ENCODE measurements around the gene OR6C76. TPM values are rescaled to one million over a fixed set of nuclear protein-coding genes. Genes with fewer than 3 reads are reported as not detected.
"Not testable (repeated sequence)": the region's sequence is repeated elsewhere in the genome, so short reads cannot be mapped to it uniquely, and the experiment has no call there.

OR6C76 gene
- not detected for polyA plus RNA-seq

GRCh38 chr12:55425954-55426353, at the start of gene OR6C76:
Gene OR6C76 (plus strand): TSS chr12:55426254. CDS start chr12:55426254, 0 bp downstream.
- H3K27me3 Mint-ChIP-seq (ENCODE audit: low read depth in 3 of 3) = peaks cover 0 to 6% (median 2%) of the 10 kb centered on the region in 3 donors
- H3K4me3 Mint-ChIP-seq = no peak within 1 kb of the TSS
- H3K27ac Mint-ChIP-seq = no peak within 1 kb of the TSS
- H3K9me3 Mint-ChIP-seq = peaks cover 0 to 2% (median 0%) of the 10 kb centered on the region in 6 donors
- no peak for DNase-seq
- no peaks in the 10 kb centered on the region for H3K36me3 Mint-ChIP-seq
- H3K4me1 Mint-ChIP-seq = no peaks in the 10 kb centered on the region

GRCh38 chr12:55385891-55386290, 40.2 kb upstream of the OR6C76 start:
- H3K4me1 Mint-ChIP-seq = no peaks in the 10 kb centered on the region
- H3K4me3 Mint-ChIP-seq = no peak overlapping the region
- DNase-seq = no peak
- no peaks in the 10 kb centered on the region for H3K36me3 Mint-ChIP-seq
- H3K9me3 Mint-ChIP-seq = no peaks in the 10 kb centered on the region
- H3K27me3 Mint-ChIP-seq (ENCODE audit: low read depth in 3 of 3) = peaks cover 1 to 3% (median 2%) of the 10 kb centered on the region in 3 donors
- H3K27ac Mint-ChIP-seq = no peak overlapping the region

- H3K36me3 Mint-ChIP-seq = no peaks in the 10 kb centered on the region
- no peak overlapping the region for H3K4me3 Mint-ChIP-seq
- H3K27me3 Mint-ChIP-seq (ENCODE audit: low read depth in 3 of 3) = peaks cover 0 to 4% (median 3%) of the 10 kb centered on the region in 3 donors
- no peaks in the 10 kb centered on the region for H3K9me3 Mint-ChIP-seq
- no peak overlapping the region for H3K27ac Mint-ChIP-seq
- no peak for DNase-seq
- H3K4me1 Mint-ChIP-seq = no peaks in the 10 kb centered on the region
These were observed 33.8 kb upstream of the OR6C76 start for GRCh38 chr12:55392032-55392795.

- Mint-ChIP-seq H3K36me3 (no peaks in the 10 kb centered on the region), H3K9me3 (no peaks in the 10 kb centered on the region), H3K27me3 (ENCODE audit: low read depth in 3 of 3) (peaks cover 0 to 4% (median 0%) of the 10 kb centered on the region in 3 donors), H3K4me3 (no peak overlapping the region), H3K4me1 (no peaks in the 10 kb centered on the region), H3K27ac (no peak overlapping the region)
- DNase-seq = no peak
These were observed 29.7 kb upstream of the OR6C76 start for GRCh38 chr12:55396326-55396725.

GRCh38 chr12:55400229-55400628, 25.8 kb upstream of the OR6C76 start, which contains the start of gene OR6C65:
Gene OR6C65 (plus strand): TSS chr12:55400529. CDS start chr12:55400529, 0 bp downstream.
- H3K4me3 Mint-ChIP-seq = no peak within 1 kb of the TSS
- no peak for DNase-seq
- H3K27ac Mint-ChIP-seq = no peak within 1 kb of the TSS
- no peaks in the 10 kb centered on the region for H3K9me3 Mint-ChIP-seq
- no peaks in the 10 kb centered on the region for H3K4me1 Mint-ChIP-seq
- no peaks in the 10 kb centered on the region for H3K36me3 Mint-ChIP-seq
- H3K27me3 Mint-ChIP-seq (ENCODE audit: low read depth in 3 of 3) = peaks cover 0 to 4% (median 2%) of the 10 kb centered on the region in 3 donors

GRCh38 chr12:55407866-55408265, 18.2 kb upstream of the OR6C76 start:
- H3K4me3 Mint-ChIP-seq = no peak overlapping the region
- DNase-seq = no peak
- H3K36me3 Mint-ChIP-seq = no peaks in the 10 kb centered on the region
- H3K27me3 Mint-ChIP-seq (ENCODE audit: low read depth in 3 of 3) = peaks cover 1 to 4% (median 3%) of the 10 kb centered on the region in 3 donors
- H3K4me1 Mint-ChIP-seq = no peaks in the 10 kb centered on the region
- H3K9me3 Mint-ChIP-seq = no peaks in the 10 kb centered on the region
- H3K27ac Mint-ChIP-seq = no peak overlapping the region

GRCh38 chr12:55409133-55409532, 16.9 kb upstream of the OR6C76 start:
- H3K27ac Mint-ChIP-seq; H3K9me3 Mint-ChIP-seq; DNase-seq; H3K4me1 Mint-ChIP-seq; H3K27me3 Mint-ChIP-seq (ENCODE audit: low read depth in 3 of 3); H3K36me3 Mint-ChIP-seq; H3K4me3 Mint-ChIP-seq: not testable (repeated sequence)

GRCh38 chr12:55412138-55412537, 13.9 kb upstream of the OR6C76 start:
- not testable (repeated sequence) for H3K4me1 Mint-ChIP-seq; H3K36me3 Mint-ChIP-seq; H3K9me3 Mint-ChIP-seq; H3K27ac Mint-ChIP-seq; H3K27me3 Mint-ChIP-seq (ENCODE audit: low read depth in 3 of 3); H3K4me3 Mint-ChIP-seq; DNase-seq

GRCh38 chr12:55413498-55414388, 12.3 kb upstream of the OR6C76 start:
- H3K9me3 Mint-ChIP-seq, H3K27ac Mint-ChIP-seq, H3K36me3 Mint-ChIP-seq, H3K4me1 Mint-ChIP-seq, DNase-seq: not testable (repeated sequence)
- Mint-ChIP-seq H3K27me3 (ENCODE audit: low read depth in 3 of 3) (peaks cover 0 to 10% (median 0%) of the 10 kb centered on the region in 3 donors), H3K4me3 (peak overlapping the region in 1 of 5 donors; percentile 35)

- H3K36me3 Mint-ChIP-seq, H3K4me1 Mint-ChIP-seq, H3K9me3 Mint-ChIP-seq, H3K27ac Mint-ChIP-seq, DNase-seq: not testable (repeated sequence)
- Mint-ChIP-seq H3K27me3 (ENCODE audit: low read depth in 3 of 3) (peaks cover 0 to 10% (median 0%) of the 10 kb centered on the region in 3 donors), H3K4me3 (peak overlapping the region in 2 of 5 donors; percentile 7 to 35)
These were observed 11.6 kb upstream of the OR6C76 start for GRCh38 chr12:55414396-55414823.

- peak in 2 of 3 donors; percentile 0 for DNase-seq
- Mint-ChIP-seq H3K27ac (peak overlapping the region in 1 of 6 donors; percentile 70), H3K27me3 (ENCODE audit: low read depth in 3 of 3) (peaks cover 0 to 10% (median 0%) of the 10 kb centered on the region in 3 donors), H3K4me3 (peak overlapping the region in 4 of 5 donors; percentile 44 to 80 (median 66))
- H3K4me1 Mint-ChIP-seq, H3K36me3 Mint-ChIP-seq, H3K9me3 Mint-ChIP-seq: not testable (repeated sequence)
These were observed 11.2 kb upstream of the OR6C76 start for GRCh38 chr12:55414889-55415288.

- Mint-ChIP-seq H3K27me3 (ENCODE audit: low read depth in 3 of 3) (peaks cover 0 to 10% (median 0%) of the 10 kb centered on the region in 3 donors), H3K4me1 (peaks cover 1 to 9% of the 10 kb centered on the region in 2 donors), H3K27ac (no peak overlapping the region), H3K36me3 (no peaks in the 10 kb centered on the region), H3K4me3 (no peak overlapping the region), H3K9me3 (no peaks in the 10 kb centered on the region)
- DNase-seq = no peak
These were observed 9.1 kb upstream of the OR6C76 start for GRCh38 chr12:55416961-55417360.

GRCh38 chr12:55420307-55420962, 5.6 kb upstream of the OR6C76 start:
- peaks cover under 1 to 3% of the 10 kb centered on the region in 2 donors for H3K4me1 Mint-ChIP-seq
- H3K27ac Mint-ChIP-seq = no peak overlapping the region
- H3K27me3 Mint-ChIP-seq (ENCODE audit: low read depth in 3 of 3) = peaks cover 0 to 14% (median 0%) of the 10 kb centered on the region in 3 donors
- no peaks in the 10 kb centered on the region for H3K36me3 Mint-ChIP-seq
- no peaks in the 10 kb centered on the region for H3K9me3 Mint-ChIP-seq
- DNase-seq = no peak
- no peak overlapping the region for H3K4me3 Mint-ChIP-seq

Data from immature natural killer cell (primary cell).